Bone marrow (tissue), 2 donors: Measurements from ENCODE around the gene SERPINB7.
"Not testable (repeated sequence)": the region's sequence is repeated elsewhere in the genome, so short reads cannot be mapped to it uniquely, and the experiment has no call there.

Source experiments
- DNase-seq, 2 donors: peaks; one replicate each; lab custom pipeline; 2025; lab: John Stamatoyannopoulos, UW

Gene SERPINB7, protein sequence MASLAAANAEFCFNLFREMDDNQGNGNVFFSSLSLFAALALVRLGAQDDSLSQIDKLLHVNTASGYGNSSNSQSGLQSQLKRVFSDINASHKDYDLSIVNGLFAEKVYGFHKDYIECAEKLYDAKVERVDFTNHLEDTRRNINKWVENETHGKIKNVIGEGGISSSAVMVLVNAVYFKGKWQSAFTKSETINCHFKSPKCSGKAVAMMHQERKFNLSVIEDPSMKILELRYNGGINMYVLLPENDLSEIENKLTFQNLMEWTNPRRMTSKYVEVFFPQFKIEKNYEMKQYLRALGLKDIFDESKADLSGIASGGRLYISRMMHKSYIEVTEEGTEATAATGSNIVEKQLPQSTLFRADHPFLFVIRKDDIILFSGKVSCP

GRCh38 chr18:63775166-63775730, at the start of gene SERPINB7:
TSS of gene SERPINB7 (plus strand) at chr18:63775418. CDS start at chr18:63782373, 6,955 bp downstream.
- no peak for DNase-seq

- no peak for DNase-seq
Measured at GRCh38 chr18:63725682-63726480, 49.3 kb upstream of the SERPINB7 start.

- DNase-seq = no peak
Measured at GRCh38 chr18:63730773-63731172, 44.4 kb upstream of the SERPINB7 start.

DNA sequence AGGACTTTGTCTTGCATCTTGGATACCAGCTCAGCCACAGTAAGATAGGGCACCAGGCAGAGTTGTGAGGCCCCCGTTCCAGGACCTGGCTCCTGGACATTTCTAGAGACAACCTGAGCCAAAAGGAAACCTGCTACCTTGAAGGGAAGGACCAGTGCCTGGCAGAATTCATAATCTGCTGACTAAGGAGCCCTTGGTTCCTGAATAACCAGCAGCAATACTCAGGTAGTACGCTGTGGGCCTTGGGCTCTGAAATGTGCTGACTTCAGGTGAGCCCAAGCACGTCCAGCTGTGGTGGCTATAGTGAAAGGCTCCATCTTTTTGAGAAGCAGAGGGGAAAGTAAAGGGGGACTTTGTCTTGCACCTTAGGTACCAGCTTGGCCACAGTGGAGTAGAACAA, 44.0 kb upstream of the SERPINB7 start:
- DNase-seq = no peak

- no peak for DNase-seq
Measured at GRCh38 chr18:63736876-63737275, 38.3 kb upstream of the SERPINB7 start.

DNA sequence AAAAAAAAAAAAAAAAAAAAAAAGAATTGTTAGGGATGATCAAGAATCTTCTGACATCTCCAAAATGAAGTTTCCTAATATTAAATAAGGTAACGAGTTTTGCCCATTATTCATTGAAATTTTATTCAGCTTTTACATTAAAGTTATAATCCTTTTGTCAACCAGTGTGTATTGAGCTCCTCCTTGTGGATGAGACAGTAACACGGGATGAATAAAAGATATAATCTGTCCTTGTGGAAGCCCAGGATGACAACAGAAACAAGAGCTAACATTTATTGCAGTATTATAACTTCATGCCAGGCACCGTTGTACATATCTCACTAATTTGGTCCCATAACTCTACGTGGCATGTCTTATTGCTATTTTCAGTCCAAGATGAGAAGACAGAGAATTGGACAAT, 33.4 kb upstream of the SERPINB7 start:
- DNase-seq = no peak

- no peak for DNase-seq
Measured at GRCh38 chr18:63747006-63747405, 28.2 kb upstream of the SERPINB7 start.

DNA sequence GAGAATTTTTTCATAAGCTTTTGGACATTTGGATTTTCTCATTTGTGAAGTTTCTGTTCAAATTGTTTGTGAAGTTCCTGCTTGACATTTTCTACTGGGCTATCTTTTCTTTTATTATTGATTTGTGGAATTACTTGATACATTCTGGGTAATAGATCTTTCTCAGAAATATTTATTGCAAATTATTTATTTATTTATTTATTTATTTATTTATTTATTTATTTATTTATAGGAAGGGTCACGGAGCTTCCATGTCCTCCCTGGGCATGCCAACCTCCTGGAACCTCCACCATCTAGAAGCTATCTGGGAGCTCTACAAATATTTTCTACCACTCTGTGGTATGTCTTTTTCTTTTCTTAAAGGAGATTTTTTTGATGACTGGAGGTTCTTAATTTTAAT, 25.7 kb upstream of the SERPINB7 start:
- DNase-seq = no peak

GRCh38 chr18:63752636-63753035, 22.6 kb upstream of the SERPINB7 start:
- DNase-seq = no peak

GRCh38 chr18:63753676-63754075, 21.5 kb upstream of the SERPINB7 start:
- no peak for DNase-seq

GRCh38 chr18:63757541-63757940, 17.7 kb upstream of the SERPINB7 start:
- no peak for DNase-seq

DNA sequence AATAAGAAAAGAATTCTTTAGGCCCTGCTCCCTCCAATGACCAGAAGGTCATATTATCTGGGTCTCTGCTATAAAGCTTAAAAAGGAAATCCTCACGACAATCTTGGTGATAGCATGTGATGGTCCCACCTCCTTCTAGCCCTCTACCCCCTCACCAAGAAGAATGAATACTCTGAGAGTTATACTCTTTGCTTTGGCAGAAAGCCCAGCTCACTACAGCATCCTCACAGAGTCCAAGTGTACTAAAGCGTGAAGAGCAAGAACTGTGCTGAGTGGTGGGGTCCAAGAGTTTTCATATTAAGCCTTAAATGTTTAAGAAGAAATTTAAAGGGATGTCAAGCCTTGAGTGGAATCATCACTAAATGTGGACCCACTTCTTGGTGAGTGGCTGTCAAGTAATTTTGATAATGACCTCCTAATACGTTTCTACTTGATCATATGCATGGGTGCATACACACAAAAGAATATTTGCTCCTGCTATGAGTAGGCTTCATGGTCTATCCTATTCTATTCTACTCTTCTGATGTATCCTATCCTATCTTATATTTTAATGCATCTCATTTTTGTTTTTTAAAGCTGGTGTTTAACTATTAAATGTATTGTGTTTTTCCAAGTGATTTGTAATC, 16.5 kb upstream of the SERPINB7 start:
- no peak for DNase-seq

DNA sequence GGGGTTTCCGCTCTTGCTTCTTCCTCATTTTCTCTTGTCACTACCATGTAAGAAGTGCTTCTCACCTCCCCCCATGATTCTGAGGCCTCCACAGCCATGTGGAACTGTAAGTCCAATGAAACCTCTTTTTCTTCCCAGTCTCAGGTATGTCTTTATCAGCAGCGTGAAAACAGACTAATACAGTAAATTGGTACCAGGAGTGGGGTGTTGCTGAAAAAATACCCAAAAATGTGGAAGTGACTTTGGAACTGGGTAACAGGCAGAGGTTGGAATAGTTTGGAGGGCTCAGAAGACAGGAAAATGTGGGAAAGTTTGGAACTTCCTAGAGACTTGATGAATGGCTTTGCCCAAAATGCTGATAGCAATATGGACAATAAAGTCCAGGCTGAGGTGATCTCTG, 15.4 kb upstream of the SERPINB7 start:
- not testable (repeated sequence) for DNase-seq

DNA sequence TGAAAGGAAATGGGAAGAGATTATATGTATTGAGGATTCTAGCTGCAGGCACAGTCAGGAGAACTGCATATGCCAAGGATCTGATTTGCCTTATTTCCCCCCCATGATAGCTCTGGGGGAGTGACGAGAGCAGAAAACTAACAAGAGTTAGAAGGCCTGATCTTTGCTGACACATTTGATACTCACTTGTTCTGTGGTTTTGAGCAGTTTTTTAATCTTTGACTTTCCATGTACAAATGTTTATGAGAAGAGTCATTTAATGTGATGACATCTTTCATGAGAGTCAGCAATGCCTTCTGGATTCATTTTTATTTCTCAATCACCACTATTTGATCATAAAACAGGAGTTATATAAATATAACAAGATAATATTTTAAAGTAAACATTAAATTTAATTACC, 12.7 kb upstream of the SERPINB7 start:
- DNase-seq = no peak

DNA sequence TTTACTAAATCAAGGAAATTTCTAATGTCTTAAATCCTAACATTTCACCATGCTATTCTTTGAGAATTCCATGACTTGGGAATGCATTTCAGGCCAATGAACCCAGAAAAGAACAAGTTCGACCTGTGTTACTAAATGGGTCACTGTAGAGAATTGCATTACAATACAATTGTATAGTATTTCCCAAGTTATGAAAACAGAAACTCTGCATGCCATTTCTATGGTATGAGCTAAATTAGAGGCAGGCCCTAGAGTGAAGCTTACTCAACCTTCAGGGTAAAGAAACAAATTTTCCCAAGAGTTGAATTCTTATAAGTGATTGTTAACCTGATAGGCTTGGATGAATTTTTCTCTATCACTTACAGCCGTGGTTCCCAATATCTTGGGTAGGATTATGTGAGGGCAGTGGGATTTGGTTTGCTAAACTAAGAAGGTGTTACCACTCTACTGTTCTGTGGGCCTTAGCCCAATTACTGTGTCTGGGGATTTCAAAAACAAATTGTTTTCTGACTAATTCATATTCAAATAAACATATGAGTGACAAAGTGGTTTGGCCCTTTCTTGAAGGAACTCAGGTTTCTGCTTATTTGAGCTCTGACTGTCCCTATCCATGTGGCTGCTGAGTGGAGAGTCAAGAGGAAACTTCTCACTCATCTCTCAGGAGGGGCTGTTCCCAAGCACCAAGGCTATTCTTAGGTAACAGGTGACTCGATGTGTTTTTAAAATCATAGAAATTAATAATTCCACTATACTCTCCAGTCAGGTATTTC, 11.2 kb upstream of the SERPINB7 start:
- no peak for DNase-seq

GRCh38 chr18:63765837-63766236, 9.4 kb upstream of the SERPINB7 start:
- DNase-seq = no peak

DNA sequence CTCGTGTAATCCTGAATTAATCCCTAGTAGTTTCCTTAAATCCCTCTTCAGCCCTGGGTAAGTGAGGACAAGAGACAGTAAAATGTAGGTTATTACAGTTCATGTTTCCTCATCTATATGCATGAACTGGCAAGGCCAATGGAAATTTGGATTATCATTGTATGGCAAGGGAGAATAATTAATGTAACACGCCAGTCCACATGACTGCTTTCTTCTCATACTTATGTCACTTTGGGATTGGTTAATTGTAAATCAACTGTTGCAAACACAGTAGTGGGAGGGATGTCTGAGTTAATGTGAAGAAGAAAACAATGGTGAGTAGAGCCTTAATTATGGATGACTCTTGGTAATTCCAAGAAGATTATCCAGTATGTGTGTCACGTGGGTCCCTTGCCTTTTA, 1.7 kb upstream of the SERPINB7 start:
- DNase-seq = no peak

DNA sequence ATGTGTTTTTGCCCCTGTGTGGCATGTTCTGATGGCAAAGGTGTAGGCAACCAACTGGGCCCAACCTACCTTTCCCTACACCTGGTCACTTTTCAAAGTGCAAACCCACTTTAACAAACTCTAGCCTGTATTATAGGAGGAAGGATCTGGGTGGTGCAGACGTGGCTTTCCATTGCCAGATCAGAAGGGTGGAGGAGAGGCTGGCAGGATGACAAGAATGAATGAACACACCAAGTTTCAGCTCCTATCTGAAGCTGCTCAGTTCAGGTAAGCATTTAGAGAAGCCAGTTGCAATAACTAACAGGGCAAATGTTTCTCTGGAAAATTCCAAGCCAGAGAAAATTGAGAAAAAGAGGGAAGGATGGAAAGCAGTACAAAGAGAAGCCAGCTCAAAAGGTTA, 707 bp upstream of the SERPINB7 start:
- DNase-seq = no peak

DNA sequence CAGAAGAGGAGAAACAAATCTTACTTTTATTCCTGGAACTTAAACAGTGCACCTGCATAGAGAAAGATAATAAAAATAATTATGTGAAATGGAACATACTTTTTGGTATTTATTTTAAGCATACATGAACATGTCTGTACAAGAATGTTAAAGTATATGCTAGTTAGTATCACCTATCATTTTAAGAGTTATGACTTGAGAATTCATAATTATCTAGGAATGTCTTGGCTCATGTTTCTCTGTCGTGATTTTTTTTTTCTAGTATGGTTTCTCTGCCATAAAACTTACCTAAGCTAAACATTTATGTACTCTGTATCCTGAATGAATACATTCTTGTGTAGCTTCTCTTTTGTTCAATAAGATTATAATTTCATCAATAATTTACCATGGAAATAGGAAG, 4.2 kb downstream of the SERPINB7 start:
- DNase-seq = no peak

DNA sequence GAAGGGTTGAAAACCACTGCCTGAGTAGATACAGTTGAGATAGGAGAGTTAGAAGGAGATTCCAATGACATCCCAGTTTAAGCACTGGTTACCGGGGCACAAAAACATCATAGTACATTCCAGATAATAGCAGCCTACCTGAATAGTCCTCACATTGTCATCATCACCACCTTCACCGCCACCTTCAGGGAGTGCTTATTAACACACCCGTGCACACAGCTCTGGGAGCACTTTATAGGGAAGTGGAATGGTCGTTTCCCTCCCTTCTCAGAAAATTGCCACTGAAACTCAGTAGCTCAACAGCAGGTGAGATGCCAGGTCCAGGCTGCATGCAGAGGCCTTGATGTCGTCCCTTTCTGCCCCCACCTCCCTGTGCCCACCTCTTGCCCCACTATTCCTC, 8.2 kb downstream of the SERPINB7 start:
- no peak for DNase-seq

GRCh38 chr18:63784787-63785452, 9.7 kb downstream of the SERPINB7 start:
- no peak for DNase-seq
